ENCODE data around the gene GJB4.
"Not testable (repeated sequence)": the region's sequence is repeated elsewhere in the genome, so short reads cannot be mapped to it uniquely, and the experiment has no call there.

Gene GJB4

GRCh38 chr1:34794790-34795180 lies 35.2 kb downstream of the GJB4 start:
- Histone ChIP-seq H3K9ac (ENCODE audit: insufficient read length) (no peak overlapping the region), H3K4me3 (no peak overlapping the region), H3K27ac (no peak overlapping the region), H3K9me3 (ENCODE audit: low read depth, low read length) (no peaks in the 10 kb centered on the region), H3K36me3 (ENCODE audit: insufficient read depth, low read length) (no peaks in the 10 kb centered on the region)
- TF ChIP-seq EZH2 (IDR thresholded peaks at IDR 0.05), result no peak
- no peak for TF ChIP-seq POLR2AphosphoS5 (IDR thresholded peaks at IDR 0.05; ENCODE audit: borderline replicate concordance, low read depth, low read length)
- DNase-seq (ENCODE audit: low read depth, low spot score), result no peak

GRCh38 chr1:34795916-34796315 lies 36.4 kb downstream of the GJB4 start:
- Histone ChIP-seq H3K36me3 (ENCODE audit: insufficient read depth, low read length) (no peaks in the 10 kb centered on the region), H3K9ac (ENCODE audit: insufficient read length) (no peak overlapping the region), H3K9me3 (ENCODE audit: low read depth, low read length) (no peaks in the 10 kb centered on the region), H3K27ac (no peak overlapping the region), H3K4me3 (no peak overlapping the region)
- TF ChIP-seq POLR2AphosphoS5 (IDR thresholded peaks at IDR 0.05; ENCODE audit: borderline replicate concordance, low read depth, low read length), result no peak
- no peak for TF ChIP-seq EZH2 (IDR thresholded peaks at IDR 0.05)
- no peak for TF ChIP-seq FOXP2 (optimal IDR thresholded peaks at IDR 0.05; ENCODE audit: control extremely low read depth, extremely low read length, insufficient read depth)
- no peak for DNase-seq (ENCODE audit: low read depth, low spot score)

- Histone ChIP-seq H3K4me3 (no peak overlapping the region), H3K36me3 (ENCODE audit: insufficient read depth, low read length) (no peaks in the 10 kb centered on the region), H3K27ac (no peak overlapping the region), H3K9ac (ENCODE audit: insufficient read length) (no peak overlapping the region), H3K9me3 (ENCODE audit: low read depth, low read length) (no peaks in the 10 kb centered on the region)
- TF ChIP-seq EZH2 (IDR thresholded peaks at IDR 0.05) (no peak), POLR2AphosphoS5 (IDR thresholded peaks at IDR 0.05; ENCODE audit: borderline replicate concordance, low read depth, low read length) (no peak), FOXP2 (optimal IDR thresholded peaks at IDR 0.05; ENCODE audit: control extremely low read depth, extremely low read length, insufficient read depth) (no peak)
- no peak for DNase-seq (ENCODE audit: low read depth, low spot score)
These were observed 37.5 kb downstream of the GJB4 start for GRCh38 chr1:34796990-34797389.

- Histone ChIP-seq H3K27ac (no peak overlapping the region), H3K4me3 (no peak overlapping the region), H3K9ac (ENCODE audit: insufficient read length) (no peak overlapping the region), H3K9me3 (ENCODE audit: low read depth, low read length) (no peaks in the 10 kb centered on the region), H3K36me3 (ENCODE audit: insufficient read depth, low read length) (no peaks in the 10 kb centered on the region)
- TF ChIP-seq EZH2 (IDR thresholded peaks at IDR 0.05) (no peak), FOXP2 (optimal IDR thresholded peaks at IDR 0.05; ENCODE audit: control extremely low read depth, extremely low read length, insufficient read depth) (no peak), POLR2AphosphoS5 (IDR thresholded peaks at IDR 0.05; ENCODE audit: borderline replicate concordance, low read depth, low read length) (no peak)
- DNase-seq (ENCODE audit: low read depth, low spot score), result no peak
These were observed 40.7 kb downstream of the GJB4 start for GRCh38 chr1:34800214-34800613.

- H3K27ac ChIP-seq, result no peak overlapping the region
- H3K9ac ChIP-seq (ENCODE audit: insufficient read length), result no peak overlapping the region
- H3K9me3 ChIP-seq (ENCODE audit: low read depth, low read length), result no peaks in the 10 kb centered on the region
- H3K4me3 ChIP-seq, result no peak overlapping the region
- TF ChIP-seq EZH2 (IDR thresholded peaks at IDR 0.05), result no peak
- DNase-seq (ENCODE audit: low read depth, low spot score), result no peak
- H3K36me3 ChIP-seq (ENCODE audit: insufficient read depth, low read length), result no peaks in the 10 kb centered on the region
These were observed 44.2 kb downstream of the GJB4 start for GRCh38 chr1:34803770-34804169.

- no peaks in the 10 kb centered on the region for H3K9me3 ChIP-seq (ENCODE audit: low read depth, low read length)
- H3K9ac ChIP-seq (ENCODE audit: insufficient read length), result no peak overlapping the region
- no peaks in the 10 kb centered on the region for H3K36me3 ChIP-seq (ENCODE audit: insufficient read depth, low read length)
- TF ChIP-seq EZH2 (IDR thresholded peaks at IDR 0.05) (no peak), POLR2AphosphoS5 (IDR thresholded peaks at IDR 0.05; ENCODE audit: borderline replicate concordance, low read depth, low read length) (no peak), FOXP2 (optimal IDR thresholded peaks at IDR 0.05; ENCODE audit: control extremely low read depth, extremely low read length, insufficient read depth) (no peak)
- H3K27ac ChIP-seq, result no peak overlapping the region
- no peak overlapping the region for H3K4me3 ChIP-seq
- no peak for DNase-seq (ENCODE audit: low read depth, low spot score)
These were observed 46.9 kb downstream of the GJB4 start for GRCh38 chr1:34806396-34806795.

GRCh38 chr1:34808051-34808810 lies 48.7 kb downstream of the GJB4 start:
- Histone ChIP-seq H3K36me3 (ENCODE audit: insufficient read depth, low read length) (no peaks in the 10 kb centered on the region), H3K27ac (no peak overlapping the region), H3K9ac (ENCODE audit: insufficient read length) (no peak overlapping the region), H3K9me3 (ENCODE audit: low read depth, low read length) (no peaks in the 10 kb centered on the region), H3K4me3 (no peak overlapping the region)
- DNase-seq (ENCODE audit: low read depth, low spot score), result no peak
- TF ChIP-seq POLR2AphosphoS5 (IDR thresholded peaks at IDR 0.05; ENCODE audit: borderline replicate concordance, low read depth, low read length), result no peak
- TF ChIP-seq EZH2 (IDR thresholded peaks at IDR 0.05), result no peak
- no peak for TF ChIP-seq FOXP2 (optimal IDR thresholded peaks at IDR 0.05; ENCODE audit: control extremely low read depth, extremely low read length, insufficient read depth)

- not testable (repeated sequence) for H3K36me3 ChIP-seq (ENCODE audit: insufficient read depth, low read length); H3K27ac ChIP-seq; DNase-seq (ENCODE audit: low read depth, low spot score); H3K9me3 ChIP-seq (ENCODE audit: low read depth, low read length); H3K4me3 ChIP-seq; H3K9ac ChIP-seq (ENCODE audit: insufficient read length)
These were observed 51.2 kb downstream of the GJB4 start for GRCh38 chr1:34810781-34811180.
